ENCODE data around the gene PTPRM. TPM values are rescaled to one million over a fixed set of nuclear protein-coding genes. Genes with fewer than 3 reads are reported as not detected.

Gene PTPRM
- total RNA-seq, 1 donor from 2014 or later: 102 TPM

DNA sequence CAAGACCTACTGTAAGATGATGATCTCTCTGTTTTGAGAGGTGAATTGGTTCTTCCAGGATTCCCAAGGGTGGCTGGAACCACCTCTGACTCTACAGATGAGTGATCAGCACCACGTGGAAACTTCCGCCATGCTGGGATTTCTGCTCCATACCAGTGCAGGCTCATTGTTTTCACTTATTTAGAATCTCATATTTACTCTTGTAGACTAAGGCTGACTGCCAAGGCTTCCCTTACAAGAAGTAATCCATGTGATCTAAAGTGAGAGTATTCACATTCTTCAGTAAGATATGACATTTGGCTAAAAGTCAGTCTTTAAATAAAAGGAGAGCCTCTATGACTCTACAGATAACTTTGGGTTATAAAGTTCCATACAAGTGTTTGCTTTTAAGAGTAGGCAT is 719.2 kb downstream of the PTPRM start:
- FAIRE-seq (no peak), DNase-seq (ENCODE audit: low spot score in 2 of 2) (no peak)

DNA sequence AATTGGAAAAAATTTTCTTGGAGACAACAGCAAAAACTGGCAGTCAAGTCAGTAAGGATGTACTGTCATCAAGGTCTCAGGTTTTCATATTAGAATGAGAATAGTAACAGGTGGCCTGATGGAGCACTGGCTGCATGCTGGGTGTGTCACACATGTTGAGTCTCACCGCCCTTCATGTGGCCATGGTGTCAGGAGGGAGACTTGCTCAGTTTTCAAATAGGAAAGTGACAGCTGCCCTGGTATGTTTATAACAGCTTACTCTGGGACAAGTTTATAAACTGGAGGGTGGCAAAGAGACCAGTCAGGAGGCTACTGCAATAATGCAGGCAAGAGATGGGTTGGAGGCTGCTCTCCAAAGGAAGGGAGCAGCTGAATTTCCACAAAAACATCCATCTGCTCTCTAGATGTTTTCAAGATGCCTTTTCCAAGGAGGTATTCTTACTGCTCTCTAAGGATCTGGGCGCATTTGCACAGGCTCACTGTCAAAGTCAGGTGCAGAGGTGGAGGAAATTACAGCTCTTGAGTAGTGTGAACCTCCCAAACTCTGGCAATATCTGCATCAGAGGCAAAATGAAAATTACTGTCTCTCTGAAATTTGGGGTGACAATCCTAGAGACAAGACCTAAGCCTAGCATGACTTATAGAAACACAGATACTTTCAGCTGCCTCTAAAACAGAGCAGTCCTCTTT is 720.2 kb downstream of the PTPRM start:
- DNase-seq (ENCODE audit: low spot score in 2 of 2) (no peak), FAIRE-seq (no peak)

DNA sequence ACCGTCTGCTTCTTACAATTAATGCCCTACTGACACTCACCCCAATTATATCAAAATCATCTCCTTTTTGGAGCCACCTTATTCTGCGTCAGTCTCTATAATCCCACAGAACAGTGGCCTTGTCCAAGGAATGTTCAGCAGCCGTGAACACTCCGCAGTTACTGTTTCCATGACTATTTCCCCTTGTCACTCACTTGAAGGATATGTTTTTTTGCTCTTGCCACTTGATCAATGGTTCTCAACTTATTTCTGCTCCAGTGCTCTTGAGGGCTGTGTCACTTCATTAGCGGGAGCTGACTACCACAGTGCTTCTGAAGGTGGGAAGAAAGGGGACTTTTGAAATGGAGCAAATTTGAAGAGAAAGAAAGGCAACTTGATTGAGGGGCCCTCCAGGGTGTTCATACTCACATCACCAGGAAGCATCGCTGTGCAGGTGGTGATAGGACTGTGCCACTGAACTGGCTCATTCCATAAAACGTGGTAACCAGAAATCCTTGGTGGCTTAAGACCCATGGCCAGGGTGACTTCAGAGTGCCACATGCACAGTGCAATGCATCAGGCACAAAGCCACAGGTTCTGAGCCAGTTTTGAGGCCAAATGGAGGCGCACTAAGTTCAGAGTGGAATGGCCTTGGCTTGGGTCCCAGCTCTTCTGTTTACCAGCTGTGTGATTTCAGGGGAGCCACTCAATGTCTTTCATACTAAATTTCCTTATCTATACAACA is 721.5 kb downstream of the PTPRM start:
- DNase-seq (ENCODE audit: low spot score in 2 of 2) (no peak), FAIRE-seq (no peak)

DNA sequence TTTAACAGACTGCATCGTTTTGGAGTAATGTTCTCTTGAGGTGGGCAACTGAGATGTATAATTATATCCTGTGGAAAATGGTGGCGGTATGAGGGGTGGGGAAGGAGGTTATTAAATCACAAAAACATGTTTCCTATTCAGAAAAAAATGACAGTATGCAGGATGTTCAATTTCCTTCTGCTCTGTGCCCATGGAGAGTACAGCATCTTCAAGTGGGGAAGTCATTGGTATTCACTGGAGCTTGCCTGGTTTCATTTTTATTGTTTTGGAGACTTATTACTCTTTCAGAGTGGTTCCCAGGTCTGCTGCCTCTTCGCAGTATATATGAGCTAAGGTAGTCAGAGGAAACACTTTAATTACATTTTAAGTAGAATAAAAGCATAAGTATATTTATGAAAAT is 723.3 kb downstream of the PTPRM start:
- DNase-seq (ENCODE audit: low spot score in 2 of 2): no peak
- no peak for FAIRE-seq

DNA sequence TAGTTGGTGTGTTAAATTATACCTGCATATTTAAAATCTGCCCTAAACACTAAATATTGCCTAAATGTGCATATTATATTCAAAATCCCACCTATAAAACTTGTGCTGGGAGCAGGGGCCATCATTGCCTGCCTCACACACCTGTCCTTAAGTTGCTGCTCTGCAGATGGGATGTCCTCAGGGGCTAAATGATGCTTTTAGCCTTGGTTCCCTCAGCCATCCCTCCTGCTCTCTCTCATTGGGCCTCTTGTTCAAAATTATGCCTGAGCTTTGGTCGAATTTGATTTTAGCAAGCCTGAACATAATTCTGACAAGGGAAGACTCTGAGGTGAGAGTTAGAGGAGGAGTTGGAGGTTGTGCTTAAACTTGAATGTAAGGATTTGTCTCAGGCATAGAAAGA is 723.8 kb downstream of the PTPRM start:
- no peak for DNase-seq (ENCODE audit: low spot score in 2 of 2)
- no peak for FAIRE-seq

DNA sequence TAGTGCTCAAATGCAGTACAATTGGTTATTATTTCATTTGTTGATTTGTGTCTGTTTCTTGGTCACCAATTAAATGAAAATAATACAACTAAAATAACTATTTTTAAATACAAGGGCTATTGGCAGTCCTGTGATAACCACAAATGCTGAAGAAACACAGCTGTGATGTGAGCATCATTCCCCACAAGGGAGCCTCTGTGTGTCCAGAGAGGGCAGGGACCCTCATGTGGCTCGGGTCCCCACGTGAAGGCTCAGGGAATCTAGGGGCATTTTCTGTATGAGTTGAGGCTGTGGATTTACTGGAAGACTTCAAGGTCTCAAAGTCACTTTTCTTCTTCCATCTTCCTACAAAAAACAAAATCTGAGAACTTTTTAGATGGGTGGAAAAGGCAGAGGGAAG is 726.1 kb downstream of the PTPRM start:
- DNase-seq (ENCODE audit: low spot score in 2 of 2) (no peak), FAIRE-seq (no peak)

DNA sequence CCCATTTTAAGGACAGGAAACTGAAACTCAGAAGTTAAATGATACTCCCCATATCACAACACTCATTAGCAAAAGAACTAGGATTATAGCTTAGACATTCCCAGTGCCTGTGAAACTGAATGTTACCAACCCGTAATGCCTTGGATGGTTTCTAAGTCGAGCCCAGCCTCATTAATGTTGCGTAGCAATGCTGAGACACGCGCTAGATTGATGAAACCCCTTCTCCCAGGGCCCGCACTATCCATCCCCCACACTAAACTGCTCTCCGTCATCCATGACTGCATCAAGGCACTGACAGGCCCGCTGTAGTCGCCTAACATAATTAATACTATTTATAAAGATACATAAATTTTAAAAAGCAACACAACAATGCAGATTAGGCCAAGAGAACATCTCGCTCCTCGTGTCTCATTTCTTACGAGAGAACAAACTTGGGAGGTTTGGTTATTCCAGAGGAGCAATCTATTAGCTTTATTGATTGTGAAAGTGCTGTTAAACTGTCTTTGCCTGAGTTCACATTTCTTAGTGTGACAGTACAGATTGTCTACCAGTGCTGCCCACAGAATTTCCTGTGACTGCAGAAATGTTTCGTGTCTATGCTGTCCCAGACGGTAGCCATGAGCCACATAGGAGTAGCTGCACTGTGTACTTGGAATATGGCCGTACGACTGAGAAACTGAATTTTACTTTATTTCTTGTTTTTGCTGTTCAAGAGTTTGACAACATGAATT is 729.9 kb downstream of the PTPRM start:
- no peak for FAIRE-seq
- no peak for DNase-seq (ENCODE audit: low spot score in 2 of 2)

DNA sequence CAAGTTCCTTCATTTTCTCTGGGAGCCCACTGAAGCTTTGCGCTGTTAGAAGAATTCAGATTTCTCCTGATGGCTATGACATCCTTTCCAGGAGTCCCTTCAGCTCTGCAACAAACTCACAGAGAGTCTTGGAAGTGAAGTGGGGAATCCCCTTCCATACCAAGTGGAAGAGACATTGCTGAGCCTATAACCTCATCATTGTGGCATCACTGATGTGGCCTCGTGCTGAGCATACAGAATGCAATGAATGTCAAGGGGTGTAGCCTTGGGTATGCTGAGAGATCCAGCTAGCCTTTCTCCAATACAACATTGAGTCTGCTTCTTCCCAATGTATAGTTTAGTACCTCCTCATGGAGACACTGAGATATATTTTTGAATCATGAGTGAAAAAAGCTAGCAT is 731.1 kb downstream of the PTPRM start:
- FAIRE-seq: no peak
- DNase-seq (ENCODE audit: low spot score in 2 of 2): no peak

DNA sequence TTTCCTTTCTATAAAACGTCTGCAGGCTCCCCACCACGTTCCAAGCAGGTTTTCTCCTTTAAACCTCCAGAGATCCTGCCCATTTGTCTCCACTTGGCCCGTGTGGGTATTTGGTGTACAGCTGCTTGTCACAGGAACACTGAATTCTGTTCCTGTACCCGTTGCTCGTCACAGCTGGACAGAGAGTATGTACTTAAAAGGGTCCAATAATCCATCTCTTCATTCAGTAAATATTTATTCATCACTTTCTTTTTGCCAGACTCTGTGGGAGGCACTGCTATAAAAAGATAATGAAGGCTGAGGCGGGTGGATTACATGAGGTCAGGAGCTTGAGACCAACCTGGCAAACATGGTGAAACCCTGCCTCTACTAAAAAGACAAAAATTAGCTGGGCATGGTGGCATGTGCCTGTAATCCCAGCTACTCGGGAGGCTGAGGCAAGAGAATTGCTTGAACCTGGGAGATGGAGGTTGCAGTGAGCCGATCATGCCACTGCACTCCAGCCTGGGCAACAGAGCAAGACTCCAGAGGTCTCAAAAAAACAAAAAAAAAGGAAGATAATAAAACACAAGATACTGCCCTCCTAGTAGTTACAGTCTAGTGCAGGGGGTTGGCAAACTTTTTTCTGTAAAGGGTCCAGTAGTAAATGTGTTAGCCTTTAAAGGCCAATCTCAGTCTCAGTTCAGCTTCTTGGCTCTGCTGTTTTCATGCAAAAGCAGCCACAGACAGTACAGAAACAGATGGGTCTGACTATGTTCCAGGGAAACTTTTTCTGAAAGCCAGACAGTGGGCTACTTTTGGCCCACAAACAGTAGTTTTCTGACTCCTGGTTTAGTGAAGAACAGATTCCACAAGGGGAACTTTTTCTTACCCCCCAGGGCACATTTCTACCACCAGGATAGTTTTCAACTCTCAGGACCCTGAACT is 732.2 kb downstream of the PTPRM start:
- FAIRE-seq (no peak), DNase-seq (ENCODE audit: low spot score in 2 of 2) (no peak)

DNA sequence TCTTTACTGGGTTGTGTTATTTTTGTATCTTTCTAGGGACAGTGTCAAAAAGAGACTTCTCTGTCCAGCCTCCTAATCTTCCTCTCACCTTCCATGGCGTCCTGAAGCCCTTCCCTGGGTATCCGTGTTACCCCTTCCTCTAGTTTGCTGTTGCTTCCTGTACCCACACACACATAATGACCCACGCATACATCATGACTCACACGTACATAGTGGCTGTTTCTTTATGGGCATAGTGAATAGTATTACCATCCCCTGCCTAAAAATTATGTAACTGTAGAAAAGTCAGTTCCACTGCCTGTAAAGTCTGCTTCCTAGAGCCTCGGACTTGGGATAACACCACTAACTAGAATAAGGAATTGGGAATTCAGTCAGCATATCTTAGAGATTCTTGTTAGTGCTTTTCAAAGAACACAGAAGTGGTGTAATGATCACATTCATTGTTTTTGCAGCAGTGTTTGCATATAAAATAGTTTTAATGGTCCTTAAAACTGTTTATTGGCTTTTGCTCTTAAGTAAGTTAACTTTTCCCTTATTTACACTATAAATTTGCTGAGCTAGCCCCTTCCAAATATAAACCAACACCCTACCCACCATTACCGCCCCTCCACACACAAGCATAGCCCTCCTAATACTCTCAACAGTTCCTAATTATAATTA is 733.8 kb downstream of the PTPRM start:
- no peak for FAIRE-seq
- peak in 1 of 2 donors; percentile 8 for DNase-seq (ENCODE audit: low spot score in 2 of 2)

DNA sequence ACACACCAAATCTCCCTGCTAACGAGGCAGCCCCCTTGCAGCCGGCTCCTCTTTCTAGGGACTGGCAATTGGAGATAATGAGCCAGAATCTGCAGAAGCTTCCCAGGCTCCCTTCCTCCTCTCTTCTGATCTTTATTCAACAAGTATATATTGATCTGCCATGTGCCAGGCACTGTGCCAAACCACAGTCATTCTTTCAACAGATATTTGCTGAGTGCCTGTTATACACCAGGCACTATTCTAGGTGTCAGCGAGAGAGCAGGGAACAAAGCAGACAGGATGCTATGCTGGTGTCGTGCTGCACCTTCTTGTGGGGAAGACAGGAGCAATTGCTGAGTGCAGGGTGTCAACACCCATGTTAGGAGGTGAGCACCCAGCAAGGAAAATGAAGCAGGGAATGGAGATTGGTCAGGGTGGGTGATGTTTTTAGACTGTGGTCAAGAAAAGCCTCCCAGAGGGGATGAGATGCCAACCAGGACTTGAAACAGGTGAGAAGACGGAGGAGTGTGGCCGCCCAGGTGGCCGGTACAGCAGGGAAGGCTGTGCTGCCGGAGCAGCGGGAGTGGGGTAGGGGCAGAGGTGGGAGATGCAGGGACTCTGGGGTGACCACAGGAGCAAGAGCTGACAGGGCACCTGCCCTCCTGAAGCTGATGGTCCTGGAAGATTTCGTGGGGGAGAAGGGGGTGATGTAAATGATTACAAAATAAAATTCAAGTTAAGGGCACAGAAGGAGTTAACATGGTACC is 734.5 kb downstream of the PTPRM start:
- DNase-seq (ENCODE audit: low spot score in 2 of 2) (no peak), FAIRE-seq (no peak)

DNA sequence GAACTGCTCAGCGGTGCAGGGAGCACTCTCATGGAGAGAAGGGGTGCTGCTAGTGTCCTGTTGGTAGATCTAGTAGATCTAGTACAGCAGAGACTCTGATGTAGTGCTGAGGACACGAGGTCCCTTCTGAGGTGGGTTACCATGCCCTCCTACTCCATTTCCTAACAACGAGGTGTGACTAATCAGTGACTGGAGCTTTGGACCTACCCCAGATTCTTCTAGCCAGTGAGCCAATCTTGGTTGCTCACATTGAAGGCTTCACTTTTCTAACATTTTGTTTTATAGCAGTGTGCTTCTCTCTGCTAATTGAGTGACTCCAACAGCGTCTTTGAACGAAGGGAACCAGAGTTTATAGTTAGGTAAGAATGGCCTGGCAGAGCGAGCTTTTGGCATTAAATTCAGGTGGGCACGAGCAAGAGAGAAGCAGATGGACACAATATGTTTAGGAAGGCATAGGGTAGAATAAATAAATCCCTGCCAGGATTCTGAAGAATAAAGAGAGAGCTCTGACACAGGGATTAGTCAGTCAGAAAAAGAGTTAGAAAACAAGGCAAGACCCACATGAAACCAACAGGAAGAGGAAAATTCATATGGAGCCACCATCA is 736.1 kb downstream of the PTPRM start:
- FAIRE-seq (no peak), DNase-seq (ENCODE audit: low spot score in 2 of 2) (no peak)

DNA sequence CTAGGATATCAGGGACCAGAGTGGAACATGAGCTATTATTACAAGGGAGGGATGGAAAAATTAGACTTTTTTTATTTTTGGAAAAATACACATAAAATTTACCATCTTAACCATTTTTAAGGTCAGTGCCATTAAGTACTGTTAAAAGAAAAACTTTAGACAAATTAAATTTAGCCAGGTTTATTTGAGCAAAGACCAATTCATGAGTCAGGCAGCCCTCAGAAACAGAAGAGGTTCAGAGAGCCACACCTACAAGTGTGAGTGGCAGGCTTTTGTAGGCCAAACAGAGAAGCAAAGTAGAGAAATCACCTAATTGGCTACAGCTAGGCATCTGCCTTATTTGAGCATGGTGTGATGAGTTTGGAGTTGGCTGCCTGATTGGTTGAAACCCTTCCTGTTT is 740.8 kb downstream of the PTPRM start:
- no peak for DNase-seq (ENCODE audit: low spot score in 2 of 2)
- no peak for FAIRE-seq

DNA sequence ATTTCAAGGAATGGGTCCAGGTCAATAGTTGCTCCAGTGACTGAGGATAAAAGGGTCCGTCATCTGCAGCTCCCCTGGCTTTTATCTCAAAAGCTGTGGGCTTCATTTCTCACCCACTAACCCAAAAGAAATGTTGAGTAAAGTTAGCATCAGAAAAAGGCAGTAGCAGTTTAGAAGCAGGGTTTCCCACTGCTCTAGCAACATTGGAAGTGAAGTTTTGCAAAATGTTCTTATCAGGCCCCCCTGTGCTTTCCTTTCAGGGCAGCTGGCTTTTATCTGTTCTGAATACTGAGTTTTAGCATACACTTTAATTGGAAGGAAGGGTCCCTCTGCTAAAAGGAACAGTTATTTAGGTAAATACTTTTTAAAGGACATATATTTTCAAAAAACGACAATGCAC is 745.9 kb downstream of the PTPRM start:
- DNase-seq (ENCODE audit: low spot score in 2 of 2) (no peak), FAIRE-seq (no peak)

DNA sequence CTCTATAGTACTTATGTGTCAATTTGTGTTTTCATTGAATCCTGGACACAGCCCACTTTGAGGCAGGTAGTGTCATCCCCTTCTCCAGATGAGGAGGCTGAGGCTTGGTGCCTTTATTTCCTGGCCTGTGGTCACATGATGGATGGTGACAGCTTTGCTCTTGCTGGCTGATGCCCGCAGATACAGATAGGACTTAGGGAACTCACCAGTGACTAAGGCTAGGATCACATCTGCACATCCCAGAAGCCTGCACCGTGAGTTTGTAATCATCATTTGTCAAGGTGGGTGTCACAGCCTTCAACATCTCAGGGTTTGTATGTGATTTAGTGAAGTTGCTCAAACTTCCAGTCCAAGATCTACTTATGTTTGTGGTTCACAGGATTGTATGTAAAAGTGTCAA is 747.0 kb downstream of the PTPRM start:
- no peak for FAIRE-seq
- DNase-seq (ENCODE audit: low spot score in 2 of 2): no peak

DNA sequence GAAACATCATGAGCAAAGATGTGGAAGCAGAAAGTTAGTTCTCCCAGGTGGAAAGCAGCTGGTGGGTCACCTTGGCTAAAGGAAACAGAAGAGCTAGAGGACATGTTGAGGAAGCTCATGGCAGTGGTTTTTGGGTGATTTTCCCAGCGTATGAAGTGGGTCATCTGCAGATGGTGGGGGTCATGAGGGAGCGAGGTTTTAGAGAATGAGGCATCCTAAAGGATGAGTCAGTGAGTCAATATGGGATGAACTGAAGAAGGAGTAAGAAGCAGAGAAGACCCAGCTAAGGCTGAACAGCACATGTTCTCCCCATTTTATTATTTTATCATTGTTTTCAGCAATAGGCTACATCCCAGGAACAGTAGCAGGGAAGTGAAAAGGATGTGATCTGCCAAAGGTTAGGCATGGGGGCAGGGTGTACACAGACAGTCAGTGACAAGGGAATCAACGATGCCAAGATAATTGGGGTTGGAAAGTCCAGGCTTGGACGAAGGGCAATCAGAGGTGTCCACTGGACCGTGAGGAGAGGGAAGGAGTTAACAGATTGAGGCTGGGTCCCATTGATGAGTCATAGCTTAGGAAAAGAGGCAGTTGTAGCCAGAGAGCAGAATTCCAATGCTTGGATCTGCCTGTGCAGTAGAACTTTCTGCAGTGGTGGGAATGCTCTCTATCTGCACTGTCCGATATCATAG is 752.8 kb downstream of the PTPRM start:
- FAIRE-seq (no peak), DNase-seq (ENCODE audit: low spot score in 2 of 2) (no peak)

DNA sequence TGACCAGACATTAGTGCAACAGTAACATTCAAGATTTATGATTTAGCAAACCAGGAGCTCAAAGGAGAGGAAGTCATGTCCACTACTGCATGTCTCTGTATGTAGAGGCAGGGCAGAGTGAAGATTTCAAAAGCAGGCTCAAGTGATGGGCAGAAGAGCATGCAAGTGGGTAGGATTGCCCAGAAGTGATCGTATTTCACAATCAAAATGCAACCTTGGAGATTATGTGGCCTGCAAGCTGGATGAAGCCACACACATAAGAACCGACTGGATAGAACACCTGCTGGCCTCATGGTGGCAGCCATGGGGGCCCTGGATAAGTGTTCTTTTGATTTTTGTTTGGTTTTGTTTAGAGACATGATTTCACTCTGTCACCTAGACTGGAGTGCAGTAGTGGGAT is 755.4 kb downstream of the PTPRM start:
- FAIRE-seq: no peak
- no peak for DNase-seq (ENCODE audit: low spot score in 2 of 2)

DNA sequence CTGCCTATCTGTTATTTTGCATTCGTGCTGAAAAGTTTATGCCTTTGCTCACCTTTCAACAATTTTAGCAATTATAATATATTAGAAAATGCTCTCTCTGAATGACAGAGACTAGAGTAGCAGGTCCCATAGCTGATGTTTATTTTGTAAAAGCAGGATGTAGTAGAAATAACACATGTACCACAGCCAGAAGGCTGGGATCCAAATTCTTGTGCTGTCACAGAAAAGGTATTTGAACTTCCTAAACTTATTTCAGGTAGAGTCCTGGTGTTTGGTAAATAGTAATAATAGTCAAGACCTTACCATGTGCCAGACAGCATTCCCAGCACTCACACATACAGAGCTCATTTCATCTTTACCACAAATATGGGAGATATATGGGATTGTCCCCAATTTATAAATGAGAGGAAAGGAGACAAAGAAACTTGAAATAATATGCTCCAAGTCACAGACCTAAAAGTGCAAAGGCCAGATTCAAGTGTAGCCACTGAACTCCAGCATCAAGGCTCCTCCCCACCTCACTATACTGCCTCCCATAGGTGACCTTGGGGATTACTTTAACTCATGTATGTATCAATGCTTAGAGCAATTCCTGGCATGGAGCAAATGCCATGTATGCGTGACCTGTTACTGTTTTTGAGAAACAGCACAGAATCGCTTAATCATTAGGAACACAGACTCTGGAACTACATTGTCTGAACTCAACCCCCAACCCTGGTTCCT is 757.4 kb downstream of the PTPRM start:
- FAIRE-seq (no peak), DNase-seq (ENCODE audit: low spot score in 2 of 2) (no peak)

Measured in frontal cortex (tissue), 4 donors.